ENCODE data around the gene ZNF630.
A peak's percentile ranks its signal among the peaks of the same experiment; 100 is the strongest.
"Not testable (repeated sequence)": the region's sequence is repeated elsewhere in the genome, so short reads cannot be mapped to it uniquely, and the experiment has no call there.

Gene ZNF630

GRCh38 chrX:48071064-48071985 is at the start of gene ZNF630:
ZNF630 (minus strand) TSS chrX:48071640; CDS start chrX:48066886, 4,754 bp downstream.
- Mint-ChIP-seq H3K9me3 (peaks cover 0 to 1% of the 10 kb centered on the region in 2 donors), H3K27me3 (no peaks in the 10 kb centered on the region), H3K4me3 (peak within 1 kb of the TSS; percentile 84 to 96), H3K36me3 (peaks cover 5 to 7% of the 10 kb centered on the region in 2 donors), H3K27ac (peak within 1 kb of the TSS; percentile 98), H3K4me1 (peaks cover 7 to 28% of the 10 kb centered on the region in 2 donors)
- ATAC-seq (replicated peaks) (peak; percentile 91 to 92), DNase-seq (peak; percentile 73)

- H3K4me1 Mint-ChIP-seq, result peaks cover 0 to 4% of the 10 kb centered on the region in 2 donors
- no peaks in the 10 kb centered on the region for H3K9me3 Mint-ChIP-seq
- peaks cover 3 to 5% of the 10 kb centered on the region in 2 donors for H3K27me3 Mint-ChIP-seq
- H3K27ac Mint-ChIP-seq, result no peak overlapping the region
- no peak for ATAC-seq (replicated peaks)
- no peaks in the 10 kb centered on the region for H3K36me3 Mint-ChIP-seq
- DNase-seq, result no peak
- no peak overlapping the region for H3K4me3 Mint-ChIP-seq
These were observed 36.3 kb upstream of the ZNF630 start for GRCh38 chrX:48107717-48108116.

- no peak for ATAC-seq (replicated peaks)
- no peak overlapping the region for H3K27ac Mint-ChIP-seq
- no peak for DNase-seq
- no peak overlapping the region for H3K4me3 Mint-ChIP-seq
- H3K9me3 Mint-ChIP-seq, result peaks cover 7 to 9% of the 10 kb centered on the region in 2 donors
- H3K36me3 Mint-ChIP-seq, result peaks cover 1 to 4% of the 10 kb centered on the region in 2 donors
- peaks cover 0 to 4% of the 10 kb centered on the region in 2 donors for H3K27me3 Mint-ChIP-seq
- H3K4me1 Mint-ChIP-seq, result peaks cover 0 to 4% of the 10 kb centered on the region in 2 donors
These were observed 31.5 kb upstream of the ZNF630 start for GRCh38 chrX:48102874-48103374.

- ATAC-seq (replicated peaks), result no peak
- no peak overlapping the region for H3K27ac Mint-ChIP-seq
- H3K27me3 Mint-ChIP-seq, result peaks cover 0 to 4% of the 10 kb centered on the region in 2 donors
These were observed 30.0 kb upstream of the ZNF630 start for GRCh38 chrX:48101443-48101842.

GRCh38 chrX:48092558-48092957 is 21.1 kb upstream of the ZNF630 start:
- not testable (repeated sequence) for DNase-seq; H3K4me3 Mint-ChIP-seq; H3K9me3 Mint-ChIP-seq; ATAC-seq (replicated peaks); H3K27me3 Mint-ChIP-seq; H3K4me1 Mint-ChIP-seq; H3K27ac Mint-ChIP-seq; H3K36me3 Mint-ChIP-seq

More at GRCh38 chrX:48101443-48101842, 30.0 kb upstream of the ZNF630 start:
- Mint-ChIP-seq H3K4me1 (peaks cover 0 to 2% of the 10 kb centered on the region in 2 donors), H3K36me3 (peaks cover 1 to 4% of the 10 kb centered on the region in 2 donors), H3K9me3 (peaks cover 7 to 9% of the 10 kb centered on the region in 2 donors), H3K4me3 (no peak overlapping the region)
- DNase-seq, result no peak

- Mint-ChIP-seq H3K36me3 (no peaks in the 10 kb centered on the region), H3K4me3 (no peak overlapping the region), H3K4me1 (no peaks in the 10 kb centered on the region), H3K27me3 (peaks cover 0 to 5% of the 10 kb centered on the region in 2 donors), H3K9me3 (no peaks in the 10 kb centered on the region), H3K27ac (no peak overlapping the region)
- no peak for DNase-seq
- no peak for ATAC-seq (replicated peaks)
These were observed 18.7 kb upstream of the ZNF630 start for GRCh38 chrX:48090123-48090522.

GRCh38 chrX:48086082-48086481 is 14.6 kb upstream of the ZNF630 start:
- ATAC-seq (replicated peaks), result no peak
- Mint-ChIP-seq H3K9me3 (no peaks in the 10 kb centered on the region), H3K27me3 (peaks cover 0 to 7% of the 10 kb centered on the region in 2 donors), H3K4me3 (no peak overlapping the region), H3K4me1 (no peaks in the 10 kb centered on the region), H3K36me3 (no peaks in the 10 kb centered on the region), H3K27ac (no peak overlapping the region)
- DNase-seq, result no peak

- Mint-ChIP-seq H3K27me3 (peaks cover 0 to 4% of the 10 kb centered on the region in 2 donors), H3K4me3 (no peak overlapping the region), H3K27ac (peak overlapping the region; percentile 16), H3K36me3 (no peaks in the 10 kb centered on the region), H3K9me3 (no peaks in the 10 kb centered on the region), H3K4me1 (no peaks in the 10 kb centered on the region)
- no peak for ATAC-seq (replicated peaks)
- DNase-seq, result no peak
These were observed 12.3 kb upstream of the ZNF630 start for GRCh38 chrX:48083706-48084105.

- H3K4me1 Mint-ChIP-seq, result no peaks in the 10 kb centered on the region
These were observed 11.8 kb upstream of the ZNF630 start for GRCh38 chrX:48083212-48083611.

GRCh38 chrX:48076343-48076742 is 4.9 kb upstream of the ZNF630 start:
- H3K4me1 Mint-ChIP-seq, result peaks cover 3 to 23% of the 10 kb centered on the region in 2 donors
- peak overlapping the region; percentile 16 for H3K27ac Mint-ChIP-seq
- peak overlapping the region in 1 of 2 donors; percentile 3 for H3K4me3 Mint-ChIP-seq
- H3K9me3 Mint-ChIP-seq, result no peaks in the 10 kb centered on the region
- no peaks in the 10 kb centered on the region for H3K36me3 Mint-ChIP-seq
- H3K27me3 Mint-ChIP-seq, result no peaks in the 10 kb centered on the region
- ATAC-seq (replicated peaks) (peak; percentile 51 to 58), DNase-seq (no peak)

More at GRCh38 chrX:48083212-48083611, 11.8 kb upstream of the ZNF630 start:
- Mint-ChIP-seq H3K4me3 (no peak overlapping the region), H3K27ac (peak overlapping the region; percentile 16), H3K27me3 (peaks cover 0 to 4% of the 10 kb centered on the region in 2 donors), H3K36me3 (no peaks in the 10 kb centered on the region), H3K9me3 (no peaks in the 10 kb centered on the region)
- ATAC-seq (replicated peaks) (peak; percentile 86 to 89), DNase-seq (peak; percentile 18)

GRCh38 chrX:48071986-48072605 is 656 bp upstream of the ZNF630 start:
- H3K4me1 Mint-ChIP-seq, result peaks cover 9 to 31% of the 10 kb centered on the region in 2 donors
- peaks cover 0 to 1% of the 10 kb centered on the region in 2 donors for H3K9me3 Mint-ChIP-seq
- H3K27ac Mint-ChIP-seq, result peak overlapping the region; percentile 98
- no peak for DNase-seq
- no peaks in the 10 kb centered on the region for H3K27me3 Mint-ChIP-seq
- H3K4me3 Mint-ChIP-seq, result peak overlapping the region; percentile 84 to 96
- peaks cover 5 to 7% of the 10 kb centered on the region in 2 donors for H3K36me3 Mint-ChIP-seq
- no peak for ATAC-seq (replicated peaks)

GRCh38 chrX:48068096-48068887 is 3.1 kb downstream of the ZNF630 start:
- H3K4me1 Mint-ChIP-seq, result peaks cover 6 to 20% of the 10 kb centered on the region in 2 donors
- no peaks in the 10 kb centered on the region for H3K27me3 Mint-ChIP-seq
- peaks cover 7 to 8% of the 10 kb centered on the region in 2 donors for H3K36me3 Mint-ChIP-seq
- ATAC-seq (replicated peaks) (no peak), DNase-seq (no peak)
- no peak overlapping the region for H3K4me3 Mint-ChIP-seq
- H3K27ac Mint-ChIP-seq, result no peak overlapping the region
- H3K9me3 Mint-ChIP-seq, result peaks cover 0 to 1% of the 10 kb centered on the region in 2 donors

GRCh38 chrX:48064261-48064660 is 7.2 kb downstream of the ZNF630 start:
- ATAC-seq (replicated peaks) (no peak), DNase-seq (no peak)
- Mint-ChIP-seq H3K36me3 (peaks cover 24 to 38% of the 10 kb centered on the region in 2 donors), H3K27me3 (no peaks in the 10 kb centered on the region), H3K4me3 (no peak overlapping the region), H3K9me3 (peaks cover 4 to 13% of the 10 kb centered on the region in 2 donors), H3K27ac (no peak overlapping the region), H3K4me1 (no peaks in the 10 kb centered on the region)

- no peaks in the 10 kb centered on the region for H3K27me3 Mint-ChIP-seq
- H3K36me3 Mint-ChIP-seq, result peaks cover 36 to 59% of the 10 kb centered on the region in 2 donors
- peaks cover 7 to 28% of the 10 kb centered on the region in 2 donors for H3K9me3 Mint-ChIP-seq
- DNase-seq (no peak), ATAC-seq (replicated peaks) (no peak)
- no peak overlapping the region for H3K27ac Mint-ChIP-seq
- no peak overlapping the region for H3K4me3 Mint-ChIP-seq
- H3K4me1 Mint-ChIP-seq, result no peaks in the 10 kb centered on the region
These were observed 12.2 kb downstream of the ZNF630 start for GRCh38 chrX:48059296-48059639.

Data from stimulated activated naive B cell treated with anti-CD40 and anti-IgM and Interleukin-4, amounts not matched to agents 10 μg/mL and 1 μg/mL and 100 μg/mL, for 72 hours (primary cell).